Fibroblast of upper back skin (primary cell): ENCODE measurements around the gene SEC11C.
"Not testable (repeated sequence)": the region's sequence is repeated elsewhere in the genome, so short reads cannot be mapped to it uniquely, and the experiment has no call there.

ENCODE experiments used
- DNase-seq: peaks from one replicate; pipeline ENCODE4 v3.0.0-alpha.2; 2013

SEC11C gene

GRCh38 chr18:59139615-59140301 lies at the start of gene SEC11C:
TSS of gene SEC11C (plus strand) at chr18:59139884. CDS start at chr18:59139949, 65 bp downstream.
- DNase-seq: peak; percentile 95

DNA sequence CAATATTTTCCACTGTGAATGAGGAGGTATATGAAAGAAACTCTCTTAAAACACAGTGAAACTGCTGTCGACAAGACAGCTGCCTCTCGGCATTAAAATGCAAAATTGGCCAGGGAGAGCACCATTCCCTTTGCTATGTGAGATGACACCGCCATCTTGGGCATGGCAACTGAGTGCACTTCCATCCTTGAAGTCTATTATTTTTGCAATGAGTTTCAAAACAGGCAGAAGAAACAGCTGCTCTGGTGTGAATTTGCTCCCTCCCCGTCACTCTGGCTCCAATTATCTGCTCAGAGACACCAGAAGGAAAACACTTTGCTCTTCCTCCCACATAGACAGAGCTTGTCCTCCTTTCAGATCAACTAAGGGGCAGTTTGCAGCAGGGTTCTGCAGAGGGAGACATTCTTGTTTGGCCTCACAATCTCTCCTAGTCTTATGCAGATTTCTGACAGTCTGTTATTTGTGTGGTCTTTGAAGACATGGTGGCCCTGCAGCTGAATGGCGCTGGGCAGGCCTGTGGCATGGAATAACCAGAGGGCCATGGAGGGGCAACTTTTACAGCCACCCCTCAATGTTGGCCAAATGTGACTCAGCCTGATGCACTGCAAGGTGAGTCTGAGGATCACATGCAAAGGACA lies 48.6 kb upstream of the SEC11C start:
- no peak for DNase-seq

DNA sequence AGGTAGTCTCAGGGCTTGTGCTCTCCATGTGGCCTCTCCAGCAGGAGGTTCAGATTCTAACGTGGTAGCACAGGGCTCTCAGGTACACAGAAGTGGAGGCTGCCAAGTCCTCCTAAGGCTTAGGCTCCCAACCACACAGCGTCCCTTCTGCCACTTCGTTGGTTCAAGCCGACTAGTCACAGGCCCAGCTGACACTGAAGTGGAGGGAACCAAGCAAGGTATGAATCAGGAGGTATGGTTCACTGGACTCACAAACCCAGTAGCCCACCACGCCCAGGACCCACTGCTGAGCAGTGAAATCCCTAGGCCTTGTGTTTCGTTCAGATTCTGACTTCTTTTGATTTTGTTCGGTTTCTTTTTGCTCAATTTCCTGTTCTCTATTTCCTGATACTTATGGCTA lies 46.0 kb upstream of the SEC11C start:
- no peak for DNase-seq

DNA sequence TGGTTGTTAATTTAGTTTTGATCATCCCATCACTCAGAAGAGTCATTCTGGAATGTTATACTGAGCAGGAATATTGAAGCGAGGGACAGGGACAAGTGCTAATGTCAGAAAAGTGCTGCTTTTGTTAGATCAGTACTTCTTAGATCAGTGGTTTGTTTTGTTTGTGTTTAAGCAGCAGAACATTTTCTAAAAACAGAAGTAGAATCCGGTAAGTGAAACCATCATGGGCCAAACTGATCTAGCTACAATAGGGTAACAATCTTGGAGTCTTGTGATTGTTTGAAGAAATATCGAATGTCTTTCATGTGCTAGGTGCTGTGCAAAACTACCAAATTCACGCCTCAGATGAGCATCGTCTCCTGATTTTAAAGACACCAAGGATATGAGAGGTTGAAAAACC lies 45.1 kb upstream of the SEC11C start:
- no peak for DNase-seq

DNA sequence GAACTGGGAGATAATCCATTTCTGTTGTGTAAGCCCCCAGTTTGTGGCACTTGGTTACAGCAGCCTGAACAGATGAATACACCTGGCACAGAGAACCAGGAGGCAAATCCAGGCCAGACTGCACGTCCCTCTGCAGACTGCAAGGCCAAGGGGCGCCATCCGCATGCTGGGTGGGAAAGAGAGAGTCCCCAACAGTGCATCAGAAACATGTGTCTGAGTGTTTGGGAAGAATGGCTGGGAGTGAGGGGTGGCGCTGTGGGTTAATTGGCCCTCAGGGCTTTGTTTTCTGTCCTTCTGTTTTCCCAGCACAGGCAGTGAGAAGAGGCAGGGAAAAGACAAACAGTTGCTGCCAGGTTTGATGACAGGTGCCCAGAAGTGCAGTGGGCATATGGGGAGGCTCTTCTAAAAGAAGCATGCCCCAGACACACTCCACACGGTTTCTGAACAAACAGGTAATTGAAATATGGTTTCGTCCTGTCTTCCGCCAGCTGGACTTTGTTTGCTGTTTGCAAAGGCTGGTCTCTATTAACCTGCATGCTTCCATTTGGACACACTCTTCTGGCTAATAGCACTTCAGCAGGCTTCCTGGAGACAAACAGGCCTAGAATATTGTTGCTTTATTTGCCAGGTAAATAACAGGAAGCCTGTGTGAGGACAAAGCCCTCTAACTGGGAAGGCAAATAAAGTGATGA lies 43.4 kb upstream of the SEC11C start:
- no peak for DNase-seq

DNA sequence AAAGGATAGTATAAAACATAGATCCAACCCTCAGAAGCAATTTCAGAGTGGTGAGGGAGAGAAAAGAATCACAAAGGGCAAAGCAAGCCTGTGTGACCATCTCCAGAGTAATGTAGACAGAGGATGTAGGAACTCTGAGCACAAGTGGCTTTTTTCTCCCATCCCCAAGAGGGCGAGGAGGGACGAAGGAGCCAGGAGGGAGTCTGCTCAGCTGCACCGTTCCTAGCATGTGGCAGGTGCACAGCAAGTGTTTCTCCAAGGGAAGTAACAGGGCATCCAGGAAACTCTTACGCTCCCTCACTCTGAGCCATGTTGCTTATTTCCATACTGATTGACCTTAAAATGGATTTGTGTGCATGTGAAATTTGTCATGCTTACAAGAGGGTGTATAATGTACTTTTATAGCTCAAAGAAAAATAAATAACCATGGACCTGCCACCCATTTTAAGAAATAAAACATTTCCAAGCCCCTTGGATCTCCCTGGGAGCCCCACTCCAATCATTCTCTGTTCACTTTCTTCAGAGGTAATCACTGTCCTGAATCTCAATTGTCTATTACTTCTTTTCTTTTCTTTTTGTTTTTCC lies 37.8 kb upstream of the SEC11C start:
- no peak for DNase-seq

DNA sequence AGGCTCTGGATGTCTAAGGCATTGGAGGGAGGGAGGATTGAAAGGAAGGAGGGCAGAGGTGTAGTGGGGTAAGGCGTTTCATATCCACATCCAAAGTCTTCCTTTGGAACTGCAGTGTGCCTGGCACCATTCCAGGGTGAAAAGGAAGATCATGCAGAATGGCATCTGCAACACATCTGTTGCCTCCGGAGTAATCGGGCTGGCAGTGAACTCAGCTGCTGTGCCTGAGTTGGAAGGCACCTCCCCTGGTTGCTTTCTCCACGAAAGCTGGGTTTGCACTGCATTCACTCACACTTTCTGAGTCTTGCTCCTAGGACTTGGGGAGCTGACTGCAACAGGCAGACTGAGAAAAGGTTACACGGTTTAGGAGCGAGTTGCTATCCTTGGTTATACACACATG lies 30.3 kb upstream of the SEC11C start:
- peak; percentile 31 for DNase-seq

- peak; percentile 68 for DNase-seq
Observed at GRCh38 chr18:59114160-59114559, 25.5 kb upstream of the SEC11C start.

DNA sequence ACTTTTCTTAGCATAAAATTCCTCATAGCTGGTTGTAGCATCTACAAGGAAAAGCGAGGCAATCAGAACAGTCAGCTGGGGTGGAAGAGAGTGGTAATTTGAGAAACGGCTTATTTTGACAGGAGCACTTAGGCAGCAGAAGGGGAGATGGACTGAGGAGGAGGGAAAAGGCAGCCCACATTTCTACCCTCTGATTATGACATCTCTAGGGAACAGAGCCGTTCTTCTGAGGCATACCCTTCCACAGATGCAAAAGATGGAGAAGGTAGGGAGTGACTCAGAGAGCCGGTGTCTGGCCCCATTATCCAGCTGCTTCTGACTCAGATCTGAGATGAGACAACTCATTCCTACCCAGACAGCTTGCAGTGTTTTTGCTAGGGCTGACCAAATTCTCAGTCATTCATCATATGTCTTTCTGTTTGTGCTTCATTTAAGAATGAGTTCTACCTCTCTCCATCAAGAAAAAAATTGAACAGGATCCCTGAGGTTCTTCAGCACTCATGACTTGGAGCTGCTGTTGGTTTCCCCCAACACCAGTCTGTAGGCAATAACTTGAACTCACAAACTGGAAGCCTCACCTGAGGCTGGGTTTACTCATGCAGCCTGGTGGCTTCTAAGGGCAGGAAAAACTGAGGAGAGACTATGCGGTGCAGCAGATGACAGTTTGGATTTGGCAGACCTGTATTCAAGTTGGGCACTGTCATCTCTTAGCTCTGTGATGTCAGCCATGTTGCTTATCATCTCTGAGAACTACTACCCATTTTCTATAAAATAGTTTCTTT lies 15.9 kb upstream of the SEC11C start:
- peak; percentile 98 for DNase-seq

- no peak for DNase-seq
Observed at GRCh38 chr18:59124370-59124704, 15.3 kb upstream of the SEC11C start.

- DNase-seq: no peak
Observed at GRCh38 chr18:59127047-59127446, 12.6 kb upstream of the SEC11C start.

DNA sequence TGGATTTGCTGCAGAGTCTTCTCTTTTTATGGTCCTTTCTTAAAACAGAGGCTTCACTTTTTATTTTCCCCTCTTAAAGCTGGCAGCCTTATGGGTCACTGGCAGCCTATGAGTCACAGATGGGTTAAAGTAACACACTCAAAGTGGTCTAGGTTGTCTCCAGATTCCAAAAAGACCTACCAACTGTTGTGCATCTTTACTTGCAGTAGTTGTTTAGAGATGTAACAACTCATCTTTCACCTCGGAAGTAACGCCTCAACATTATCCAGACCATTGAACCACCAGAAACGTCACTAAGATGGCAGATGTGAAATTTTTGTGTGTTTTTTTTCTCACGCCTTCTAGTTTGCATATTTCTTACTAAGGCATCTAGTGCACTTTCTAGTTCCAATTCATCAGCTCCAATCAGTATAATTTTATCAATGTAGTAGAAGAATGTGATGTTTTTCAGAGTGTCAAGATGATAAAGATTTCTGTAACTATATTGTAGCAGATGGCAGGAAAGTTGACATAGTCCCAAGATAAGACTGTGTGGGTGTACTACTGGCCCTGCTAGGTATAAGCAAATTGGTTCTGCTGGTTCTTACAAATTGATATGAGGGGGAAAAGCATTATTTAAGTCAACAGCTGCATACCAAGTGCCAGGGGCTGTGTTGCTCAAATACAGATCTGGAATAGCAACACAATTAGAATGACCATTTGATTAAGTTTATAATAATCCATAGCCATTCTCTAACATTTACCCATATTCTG lies 9.6 kb upstream of the SEC11C start:
- no peak for DNase-seq

DNA sequence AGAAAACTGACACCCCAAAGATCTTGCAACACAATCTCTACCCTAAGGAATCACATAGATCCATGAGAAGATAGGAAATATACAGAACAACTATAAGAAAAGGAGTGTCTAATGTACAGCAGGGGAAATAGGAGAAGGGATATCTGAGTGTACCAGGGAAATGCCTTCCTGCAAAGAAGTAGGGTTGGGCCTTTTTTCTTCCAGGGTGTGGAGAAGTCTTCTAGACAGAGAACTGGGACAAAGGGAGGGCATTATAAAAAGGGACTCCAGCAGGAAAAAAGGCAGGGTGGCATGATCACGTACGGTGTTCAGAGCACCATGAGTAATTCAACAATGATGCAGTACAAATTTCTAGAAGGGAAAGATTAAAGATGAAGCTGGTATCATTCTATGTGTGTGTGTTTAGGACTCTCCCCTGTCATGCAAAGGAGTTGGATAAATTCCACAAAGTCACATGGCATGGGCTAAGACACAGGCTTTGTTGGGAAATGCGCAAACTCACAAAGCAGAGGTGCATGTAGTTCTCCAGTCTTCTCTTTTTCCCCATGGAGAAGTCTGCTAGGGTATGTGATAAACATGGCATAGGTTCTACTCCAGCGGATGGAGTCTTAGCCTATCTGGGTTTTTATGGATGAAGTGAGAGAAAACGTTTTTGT lies 6.7 kb upstream of the SEC11C start:
- no peak for DNase-seq

DNA sequence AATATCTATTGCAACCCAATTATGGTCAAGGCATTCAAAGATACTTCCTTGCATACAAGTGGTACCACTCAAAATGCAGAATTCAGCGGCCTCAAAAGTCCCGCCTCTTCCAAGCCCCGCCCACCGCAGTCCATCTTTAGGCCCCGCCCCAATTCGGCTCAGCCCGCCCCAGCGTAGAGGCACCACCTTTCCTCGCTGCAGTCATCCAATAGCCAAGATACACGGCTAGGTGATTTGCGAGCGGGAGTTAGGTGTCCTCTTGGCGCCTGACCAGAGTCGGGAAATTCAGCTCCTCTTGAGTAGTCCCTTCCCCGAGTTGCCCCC lies 431 bp upstream of the SEC11C start:
- peak; percentile 81 for DNase-seq

DNA sequence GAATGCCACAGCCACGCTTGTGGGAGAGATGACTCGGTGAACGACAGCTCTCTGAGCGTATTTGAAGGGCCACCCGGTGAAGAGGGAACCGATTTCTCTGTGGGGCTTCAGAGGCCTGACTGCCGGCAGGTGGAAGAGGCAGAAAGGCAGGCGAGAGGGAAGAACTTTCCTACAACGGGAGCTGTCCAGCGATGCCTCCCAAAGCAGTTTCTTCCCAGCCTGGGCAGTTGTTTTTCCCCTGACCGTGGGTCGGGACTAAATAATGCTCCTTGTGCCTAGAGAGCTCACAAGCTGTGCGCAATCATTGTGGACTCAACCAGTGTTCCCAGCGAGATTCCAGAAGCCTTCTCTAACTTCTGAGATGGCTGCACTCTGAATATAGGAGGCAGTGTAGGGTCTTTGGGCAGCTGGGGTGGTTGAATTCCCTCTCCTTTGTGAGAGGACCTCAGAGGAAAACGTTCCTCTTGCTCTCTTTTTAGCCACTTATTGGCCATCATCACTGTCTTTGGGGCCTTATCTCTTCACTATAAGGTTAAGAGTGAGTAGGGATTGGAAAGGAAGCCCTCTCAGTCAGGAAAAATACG lies 710 bp downstream of the SEC11C start:
- DNase-seq: peak; percentile 22

DNA sequence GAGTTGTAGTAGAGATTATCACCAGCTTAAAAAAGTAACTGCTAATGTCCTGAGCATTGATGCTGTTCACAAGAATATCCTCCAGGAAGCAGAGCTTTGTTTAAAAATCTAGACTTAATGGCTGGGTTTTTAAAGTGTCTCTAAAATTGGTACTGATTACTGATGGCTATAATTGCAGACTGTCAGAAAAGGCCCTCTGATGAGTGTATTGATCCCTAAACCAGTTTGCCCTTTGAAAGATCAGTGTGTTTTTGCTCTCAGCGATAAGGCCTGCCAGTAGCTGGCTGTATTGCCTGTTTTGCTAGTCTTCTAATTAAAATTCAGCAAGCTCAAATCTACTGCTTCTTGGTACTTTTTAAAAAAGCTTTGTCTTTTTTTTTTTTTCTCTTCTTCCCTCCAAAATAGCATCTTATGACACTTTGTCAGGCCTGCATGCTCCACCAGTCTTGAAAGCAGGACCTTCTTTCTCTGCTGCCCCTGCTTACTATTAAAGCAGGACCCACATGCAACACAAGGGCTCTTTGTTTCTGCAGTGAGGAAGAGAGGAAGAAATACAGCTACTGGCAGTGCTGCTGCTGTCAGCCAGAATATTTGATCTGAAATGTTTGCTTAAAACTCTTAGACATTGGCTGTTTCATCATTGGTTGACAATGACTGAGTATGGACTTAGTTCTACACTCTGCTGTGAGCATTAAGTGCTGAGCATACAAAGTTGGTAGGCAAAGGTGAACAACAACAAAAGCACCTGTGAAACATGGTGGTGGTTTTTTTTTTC lies 1.8 kb downstream of the SEC11C start:
- no peak for DNase-seq

- DNase-seq: no peak
Observed at GRCh38 chr18:59142274-59142673, 2.6 kb downstream of the SEC11C start.

DNA sequence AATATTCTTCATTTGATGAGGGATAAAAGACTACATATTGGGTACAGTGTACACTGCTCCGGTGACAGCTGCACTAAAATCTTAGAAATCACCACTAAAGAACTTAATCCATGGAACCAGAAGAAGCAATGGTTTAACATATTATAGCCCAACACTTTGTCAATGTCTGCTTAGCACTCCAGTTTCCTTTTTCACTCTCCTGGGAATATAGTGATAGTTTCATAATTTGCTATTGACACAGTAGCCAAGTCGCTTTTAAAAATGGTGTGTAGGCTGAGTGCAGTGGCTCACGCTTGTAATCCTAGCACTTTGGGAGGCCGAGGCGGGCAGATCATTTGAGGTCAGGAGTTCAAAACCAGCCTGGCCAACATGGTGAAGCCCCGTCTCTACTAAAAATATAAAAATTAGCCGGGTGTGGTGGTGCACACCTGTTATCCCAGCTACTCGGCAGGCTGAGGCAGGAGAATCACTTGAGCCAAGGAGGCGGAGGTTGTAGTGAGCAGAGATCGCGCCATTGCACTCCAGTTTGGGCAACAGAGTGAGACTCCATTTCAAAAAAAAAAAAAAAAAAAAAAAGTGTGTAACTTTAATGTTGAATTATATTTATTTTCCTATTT lies 3.2 kb downstream of the SEC11C start:
- DNase-seq: not testable (repeated sequence)

GRCh38 chr18:59143441-59143840 lies 3.8 kb downstream of the SEC11C start:
- peak; percentile 33 for DNase-seq

- no peak for DNase-seq
Observed at GRCh38 chr18:59144483-59144882, 4.8 kb downstream of the SEC11C start.
